ENCODE data around the gene KRT9. TPM values are rescaled to one million over a fixed set of nuclear protein-coding genes. Genes with fewer than 3 reads are reported as not detected.

KRT9 gene
- total RNA-seq, 6 donors from 2014 or later: not detected

DNA sequence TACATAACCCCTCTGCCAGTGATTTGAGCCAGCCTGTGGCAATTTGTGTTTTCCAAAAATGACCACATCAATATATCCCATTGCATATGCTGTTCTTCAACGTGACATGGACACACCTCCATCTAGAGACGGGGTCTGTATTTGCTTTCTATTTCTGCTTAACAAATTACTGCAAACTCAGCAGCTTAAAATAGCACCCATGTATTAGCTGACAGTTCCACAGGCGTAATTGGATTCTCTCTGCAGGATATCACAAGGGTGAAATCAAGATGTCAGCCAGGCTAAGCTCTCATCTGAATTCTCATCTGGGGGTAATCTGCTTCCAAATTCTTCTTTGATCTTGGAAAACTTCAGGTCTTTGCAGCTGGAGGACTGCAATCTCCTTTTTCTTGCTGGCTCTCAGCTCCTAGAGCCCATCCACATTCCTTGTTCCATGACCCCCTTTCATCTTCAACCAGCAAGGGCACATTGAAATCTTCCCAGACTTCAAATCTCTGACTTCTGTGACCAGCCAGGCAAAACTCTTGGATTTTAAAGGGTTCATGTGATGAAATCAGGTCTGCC lies 8.2 kb downstream of the KRT9 start:
- Histone ChIP-seq H3K27ac (no peak overlapping the region), H3K9me3 (peaks cover 0 to 7% (median 0%) of the 10 kb centered on the region in 4 donors), H3K4me1 (no peaks in the 10 kb centered on the region), H3K4me3 (no peak overlapping the region), H3K27me3 (no peaks in the 10 kb centered on the region), H3K36me3 (no peaks in the 10 kb centered on the region)
- DNase-seq (no peak), ATAC-seq (ENCODE audit: low FRiP score in 2 of 2) (no peak)
- 21 to 40% methylated on average over 3 of the region's 3 CpGs for WGBS, 2 donors
- TF ChIP-seq POLR2AphosphoS5 (IDR thresholded peaks at IDR 0.05) (no peak), EP300 (IDR thresholded peaks at IDR 0.05) (no peak), POLR2A (IDR thresholded peaks at IDR 0.05) (no peak)
- TF ChIP-seq, protein P1, sequence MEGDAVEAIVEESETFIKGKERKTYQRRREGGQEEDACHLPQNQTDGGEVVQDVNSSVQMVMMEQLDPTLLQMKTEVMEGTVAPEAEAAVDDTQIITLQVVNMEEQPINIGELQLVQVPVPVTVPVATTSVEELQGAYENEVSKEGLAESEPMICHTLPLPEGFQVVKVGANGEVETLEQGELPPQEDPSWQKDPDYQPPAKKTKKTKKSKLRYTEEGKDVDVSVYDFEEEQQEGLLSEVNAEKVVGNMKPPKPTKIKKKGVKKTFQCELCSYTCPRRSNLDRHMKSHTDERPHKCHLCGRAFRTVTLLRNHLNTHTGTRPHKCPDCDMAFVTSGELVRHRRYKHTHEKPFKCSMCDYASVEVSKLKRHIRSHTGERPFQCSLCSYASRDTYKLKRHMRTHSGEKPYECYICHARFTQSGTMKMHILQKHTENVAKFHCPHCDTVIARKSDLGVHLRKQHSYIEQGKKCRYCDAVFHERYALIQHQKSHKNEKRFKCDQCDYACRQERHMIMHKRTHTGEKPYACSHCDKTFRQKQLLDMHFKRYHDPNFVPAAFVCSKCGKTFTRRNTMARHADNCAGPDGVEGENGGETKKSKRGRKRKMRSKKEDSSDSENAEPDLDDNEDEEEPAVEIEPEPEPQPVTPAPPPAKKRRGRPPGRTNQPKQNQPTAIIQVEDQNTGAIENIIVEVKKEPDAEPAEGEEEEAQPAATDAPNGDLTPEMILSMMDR (IDR thresholded peaks at IDR 0.05): no peak

DNA sequence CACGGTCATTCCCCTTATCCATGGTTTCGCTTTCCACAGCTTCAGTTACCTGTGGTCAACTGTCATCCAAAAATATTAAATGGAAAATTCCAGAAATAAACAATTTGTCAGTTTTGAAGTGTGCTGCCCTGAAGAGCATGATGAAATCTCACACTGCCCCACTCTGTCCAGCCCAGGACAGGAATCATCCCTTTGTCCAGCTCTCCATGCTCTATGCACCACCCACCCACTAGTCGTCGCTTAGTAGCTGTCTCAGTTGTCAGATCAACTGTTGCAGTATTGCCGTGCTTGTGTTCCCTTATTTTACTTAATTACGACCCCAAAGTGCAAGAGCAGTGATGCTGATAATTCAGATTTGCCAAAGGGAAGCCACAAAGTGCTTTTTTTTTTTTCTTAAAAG lies 10.3 kb downstream of the KRT9 start:
- Histone ChIP-seq H3K27me3 (no peaks in the 10 kb centered on the region), H3K4me3 (no peak overlapping the region), H3K9me3 (no peaks in the 10 kb centered on the region), H3K36me3 (no peaks in the 10 kb centered on the region), H3K4me1 (no peaks in the 10 kb centered on the region), H3K27ac (no peak overlapping the region)
- ATAC-seq (ENCODE audit: low FRiP score in 2 of 2): no peak
- WGBS, 2 donors: 80 to 83% methylated on average over 6 of the region's 6 CpGs
- DNase-seq: no peak
- TF ChIP-seq POLR2A (IDR thresholded peaks at IDR 0.05) (no peak), POLR2AphosphoS5 (IDR thresholded peaks at IDR 0.05) (no peak), EP300 (IDR thresholded peaks at IDR 0.05) (no peak)
- TF ChIP-seq, protein P1 (IDR thresholded peaks at IDR 0.05): no peak

DNA sequence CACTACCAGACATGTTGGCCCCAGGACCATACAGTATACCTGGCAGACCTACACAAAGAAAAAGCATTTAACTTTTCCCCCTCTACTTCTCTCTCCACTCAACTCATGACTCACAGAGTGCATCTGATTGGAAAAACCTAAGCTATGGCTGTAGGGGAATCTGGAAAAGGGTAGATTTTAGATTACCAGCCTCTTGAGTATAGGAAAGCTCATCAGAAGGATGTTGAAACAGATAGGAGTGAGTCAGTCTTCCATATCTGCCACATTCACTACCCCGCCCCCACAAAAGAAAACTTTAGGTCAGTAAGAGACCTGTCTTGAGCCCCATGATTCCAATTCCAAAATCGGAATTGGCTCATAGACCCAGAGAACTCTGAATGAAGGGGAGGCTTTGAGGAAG lies 12.3 kb downstream of the KRT9 start:
- Histone ChIP-seq H3K36me3 (no peaks in the 10 kb centered on the region), H3K4me3 (no peak overlapping the region), H3K9me3 (no peaks in the 10 kb centered on the region), H3K4me1 (no peaks in the 10 kb centered on the region), H3K27me3 (no peaks in the 10 kb centered on the region), H3K27ac (no peak overlapping the region)
- DNase-seq (no peak), ATAC-seq (ENCODE audit: low FRiP score in 2 of 2) (no peak)
- 81 to 84% methylated on average over 2 of the region's 2 CpGs for WGBS, 2 donors
- TF ChIP-seq POLR2AphosphoS5 (IDR thresholded peaks at IDR 0.05) (no peak), POLR2A (IDR thresholded peaks at IDR 0.05) (no peak), EP300 (IDR thresholded peaks at IDR 0.05) (no peak)
- TF ChIP-seq, protein P1 (IDR thresholded peaks at IDR 0.05): no peak

DNA sequence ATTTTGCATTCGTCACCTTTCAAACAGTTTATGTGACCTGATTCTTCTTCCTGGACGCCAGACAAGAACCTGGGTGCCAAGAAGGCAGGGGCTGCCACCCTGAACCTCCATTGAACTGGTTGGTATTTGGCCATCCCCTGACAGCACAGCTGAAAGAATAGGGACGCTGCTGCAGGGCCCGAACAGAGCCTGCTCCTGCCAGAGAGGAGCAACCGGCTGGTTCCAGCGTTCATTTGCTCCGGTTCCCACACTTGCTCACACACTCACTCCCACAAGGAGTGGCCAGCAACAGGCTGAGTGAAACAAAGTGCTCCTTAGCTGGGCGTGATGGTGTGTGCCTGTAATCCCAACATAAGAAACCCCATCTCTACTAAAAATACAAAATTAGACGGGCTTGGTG lies 14.9 kb downstream of the KRT9 start:
- ATAC-seq (ENCODE audit: low FRiP score in 2 of 2) (no peak), DNase-seq (no peak)
- Histone ChIP-seq H3K27me3 (no peaks in the 10 kb centered on the region), H3K27ac (no peak overlapping the region), H3K9me3 (no peaks in the 10 kb centered on the region), H3K36me3 (no peaks in the 10 kb centered on the region), H3K4me3 (no peak overlapping the region), H3K4me1 (no peaks in the 10 kb centered on the region)
- TF ChIP-seq, protein P1 (IDR thresholded peaks at IDR 0.05): no peak
- TF ChIP-seq EP300 (IDR thresholded peaks at IDR 0.05) (no peak), POLR2AphosphoS5 (IDR thresholded peaks at IDR 0.05) (no peak), POLR2A (IDR thresholded peaks at IDR 0.05) (no peak)
- 74 to 75% methylated on average over 8 to 9 of the region's 9 CpGs for WGBS, 2 donors

DNA sequence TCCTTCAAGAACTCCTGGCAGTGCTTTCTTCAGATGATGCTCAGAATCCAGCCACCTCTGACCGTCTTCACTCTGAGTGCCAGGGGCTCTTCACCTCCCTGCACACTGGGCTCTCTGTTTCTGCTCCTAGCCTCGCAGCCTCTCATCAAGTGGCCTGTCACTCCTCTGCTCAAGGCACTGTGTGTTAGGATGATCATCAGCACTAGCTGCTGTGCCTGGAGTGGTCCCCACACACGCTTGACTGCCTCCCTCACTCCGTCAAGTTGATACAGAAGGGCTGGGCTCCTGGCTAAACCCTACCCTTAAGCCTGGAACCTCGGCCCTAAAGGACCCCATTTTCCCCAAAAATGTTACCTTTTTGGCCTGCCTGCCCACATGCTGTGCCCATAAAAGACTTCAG lies 15.6 kb downstream of the KRT9 start:
- H3K4me3 ChIP-seq: no peak overlapping the region
- TF ChIP-seq, protein P1 (IDR thresholded peaks at IDR 0.05): no peak
- TF ChIP-seq POLR2A (IDR thresholded peaks at IDR 0.05) (no peak), POLR2AphosphoS5 (IDR thresholded peaks at IDR 0.05) (no peak), EP300 (IDR thresholded peaks at IDR 0.05) (no peak)
- H3K27ac ChIP-seq: no peak overlapping the region
- H3K27me3 ChIP-seq: no peaks in the 10 kb centered on the region
- no peak for DNase-seq
- 54% methylated on average over 5 of the region's 5 CpGs for WGBS, 2 donors
- ATAC-seq (ENCODE audit: low FRiP score in 2 of 2): no peak
- H3K9me3 ChIP-seq: no peaks in the 10 kb centered on the region
- no peaks in the 10 kb centered on the region for H3K4me1 ChIP-seq
- H3K36me3 ChIP-seq: no peaks in the 10 kb centered on the region

All from upper lobe of left lung (tissue), 6 donors.